Superior temporal gyrus (tissue), 1 donor: ENCODE results near the gene ZBTB18.

ENCODE experiments used
- DNase-seq: peaks from one replicate; pipeline ENCODE4 v3.0.0-alpha.2; 2016; ENCODE audit errors: extremely low spot score

ZBTB18 gene

DNA sequence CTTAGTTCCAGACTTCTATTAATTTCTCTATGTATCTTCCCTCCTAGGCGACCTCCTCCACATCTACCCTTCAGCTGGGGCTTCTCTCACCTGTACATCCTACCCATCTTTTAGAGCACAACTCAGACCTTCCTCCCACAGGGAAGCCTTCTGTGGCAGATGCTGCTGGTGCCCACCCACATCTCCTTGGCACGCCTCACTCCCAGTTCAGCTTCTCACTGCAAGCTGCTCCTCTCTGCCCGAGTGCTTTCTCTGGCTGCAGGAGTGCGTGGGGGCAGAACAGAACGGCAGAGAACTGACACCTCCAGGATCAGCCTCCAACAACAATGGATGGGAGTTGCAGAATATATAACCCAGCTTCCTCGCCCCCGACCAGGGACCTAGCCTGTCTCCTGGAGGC lies 36.5 kb downstream of the ZBTB18 start:
- peak; percentile 46 for DNase-seq

DNA sequence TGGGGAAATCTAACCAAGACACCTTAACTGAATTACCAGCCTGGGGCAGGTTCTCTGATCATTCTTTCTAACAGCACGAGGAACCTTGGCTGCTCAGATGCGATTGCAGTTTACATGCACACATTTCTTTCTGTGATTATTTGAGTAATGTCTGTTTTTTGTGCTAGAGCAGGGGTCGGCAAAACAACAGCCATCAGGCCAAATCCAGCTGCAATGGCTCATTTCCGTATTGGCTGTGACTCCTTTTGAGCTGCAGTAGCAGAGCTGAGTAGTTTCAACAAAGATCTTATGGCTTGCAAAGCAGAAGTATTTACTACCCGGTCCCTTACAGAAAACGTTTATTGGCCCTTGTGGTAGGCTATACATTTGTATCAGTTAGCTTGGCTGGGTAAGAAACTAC lies 37.1 kb downstream of the ZBTB18 start:
- no peak for DNase-seq

DNA sequence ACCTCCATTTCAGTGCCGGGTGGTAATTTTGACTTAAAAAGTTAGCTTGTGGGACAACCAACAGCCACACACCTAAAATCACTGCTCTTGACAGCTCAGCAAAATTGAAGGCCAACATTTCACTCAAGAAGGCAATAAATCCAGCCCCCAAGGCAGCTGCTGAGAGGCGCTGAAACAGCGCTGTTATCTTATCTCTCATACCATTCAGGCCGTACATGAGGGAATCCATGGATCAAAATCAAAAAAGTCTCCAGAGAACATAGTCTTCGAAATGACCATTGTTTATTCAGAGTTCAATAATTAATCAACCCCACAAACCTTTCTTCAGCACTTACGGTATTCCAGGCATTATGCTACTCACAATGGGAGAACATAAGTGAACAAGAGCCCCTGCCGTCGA lies 38.5 kb downstream of the ZBTB18 start:
- no peak for DNase-seq

DNA sequence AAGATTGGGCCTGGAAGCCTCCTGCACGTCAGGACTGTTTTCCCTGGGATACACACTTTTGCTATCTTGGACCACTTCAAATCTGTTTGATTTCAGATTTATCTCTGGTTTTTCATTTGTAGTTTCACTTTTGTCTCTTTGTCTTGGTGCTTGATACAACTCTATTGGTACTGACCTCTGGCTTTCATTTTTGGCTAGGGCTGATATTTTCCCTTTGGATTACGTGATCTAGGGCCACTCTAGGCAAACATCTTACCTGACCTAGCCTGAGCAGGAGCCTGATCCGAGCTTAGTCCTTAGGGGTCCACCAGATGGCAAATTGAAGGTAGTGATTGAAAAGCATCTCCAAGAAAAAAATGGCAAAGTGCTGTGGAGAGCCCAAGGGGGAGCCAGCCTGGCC lies 39.6 kb downstream of the ZBTB18 start:
- no peak for DNase-seq

DNA sequence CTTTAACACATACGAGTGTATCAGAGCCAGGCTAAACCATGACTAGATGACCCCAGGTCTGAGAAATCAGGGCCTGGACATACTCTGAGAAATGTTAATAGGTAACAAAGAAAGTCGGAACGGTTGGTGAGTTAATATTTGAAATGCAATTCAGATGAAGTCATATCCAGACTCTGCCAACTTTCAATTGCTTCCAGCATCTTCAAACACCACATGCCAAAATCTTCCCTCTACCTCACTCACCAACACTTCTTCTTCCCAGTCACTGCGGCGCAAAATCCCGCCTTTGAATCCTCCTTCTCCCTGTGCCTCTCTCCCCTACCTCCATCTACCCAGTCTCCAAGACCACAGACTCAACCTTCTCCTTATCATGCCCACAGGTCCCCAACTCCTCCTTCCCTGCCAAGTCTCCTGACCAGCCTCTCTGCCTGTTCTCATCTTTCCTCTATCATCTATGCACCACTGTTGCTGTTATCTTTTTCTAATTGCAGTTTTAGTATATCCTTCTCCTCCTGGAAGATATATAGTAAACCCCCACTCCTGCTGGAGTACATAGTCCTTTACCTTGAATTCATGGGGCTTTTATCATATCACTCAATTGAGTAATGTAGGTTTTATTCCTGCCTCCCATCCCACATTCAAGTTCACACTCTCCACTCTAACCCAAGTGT lies 41.3 kb downstream of the ZBTB18 start:
- peak; percentile 34 for DNase-seq

DNA sequence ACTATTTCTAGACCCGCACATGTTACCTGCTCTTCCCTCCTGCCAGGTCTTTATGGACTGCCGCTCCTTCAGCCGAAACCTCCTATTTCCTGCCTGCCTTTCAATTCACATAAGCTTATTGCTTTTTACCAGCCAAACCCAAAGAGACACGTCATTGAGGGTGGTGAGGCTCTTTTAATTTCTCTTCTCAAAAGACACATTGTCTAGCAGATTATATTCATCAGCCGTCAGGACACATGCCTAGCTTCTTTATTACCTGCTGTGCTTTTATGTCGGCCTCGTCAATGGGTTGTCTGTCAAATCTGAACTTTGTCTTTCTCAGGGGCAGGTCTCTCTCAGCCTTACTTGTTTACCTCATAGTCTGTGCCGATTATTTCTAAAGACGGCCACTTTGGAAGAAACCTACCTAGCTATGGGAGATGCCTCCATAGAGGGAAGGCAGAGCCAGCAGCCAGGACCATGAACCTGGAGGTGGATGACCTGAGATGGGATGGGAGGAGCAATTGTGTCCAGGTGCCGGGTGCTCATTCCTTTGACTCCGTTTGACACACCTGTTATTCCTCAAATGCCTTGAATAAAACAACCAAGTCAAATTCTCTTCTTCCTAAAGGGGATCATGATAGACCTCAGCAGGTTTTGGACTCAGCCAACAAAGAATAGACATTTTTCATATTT lies 42.0 kb downstream of the ZBTB18 start:
- no peak for DNase-seq

DNA sequence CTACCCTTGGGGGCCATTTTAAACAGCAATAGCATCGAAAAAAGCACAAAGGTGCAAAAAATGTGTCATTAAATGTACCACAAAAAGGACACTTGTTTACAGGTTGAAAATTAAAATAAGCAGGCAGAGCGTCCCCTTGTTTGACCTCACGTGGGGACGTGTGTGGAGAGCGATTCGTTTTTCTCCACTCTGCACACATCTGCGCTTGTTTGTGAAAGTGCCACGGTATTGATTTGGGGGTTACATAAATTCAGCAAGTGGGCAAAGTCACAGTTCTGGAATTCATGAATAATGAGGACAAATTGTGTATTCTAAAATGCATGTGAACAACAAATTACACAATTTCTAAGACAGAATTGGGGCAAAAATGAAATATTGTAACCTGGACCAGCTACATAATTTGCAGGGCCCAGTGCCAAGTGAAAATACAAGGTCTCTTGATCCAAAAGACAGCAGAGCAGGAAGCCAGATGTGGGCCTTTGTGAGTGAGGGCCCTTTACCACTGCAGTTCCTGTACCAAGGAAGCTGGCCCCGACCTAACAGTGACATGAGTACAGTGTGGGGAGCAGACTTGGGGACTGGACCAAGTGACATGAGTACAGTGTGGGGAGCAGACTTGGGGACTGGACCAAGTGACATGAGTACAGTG lies 43.9 kb downstream of the ZBTB18 start:
- no peak for DNase-seq

DNA sequence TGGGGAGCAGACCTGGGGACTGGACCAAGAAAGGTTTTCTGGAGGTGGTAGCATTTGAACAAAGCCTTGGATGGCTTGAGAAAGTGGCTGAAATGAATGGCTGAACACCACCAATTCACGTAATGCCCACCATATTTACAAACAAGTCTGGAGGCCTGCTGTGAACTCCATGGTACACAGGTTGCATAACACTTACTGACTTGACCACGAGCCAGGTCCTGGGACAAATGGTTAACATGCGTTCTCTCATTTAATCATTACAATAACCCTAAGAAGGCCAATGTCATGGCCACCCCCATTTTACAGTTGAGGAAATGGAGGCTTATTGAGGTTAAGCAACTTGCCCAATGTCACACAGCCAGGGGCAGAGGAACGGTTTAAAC lies 44.4 kb downstream of the ZBTB18 start:
- no peak for DNase-seq

DNA sequence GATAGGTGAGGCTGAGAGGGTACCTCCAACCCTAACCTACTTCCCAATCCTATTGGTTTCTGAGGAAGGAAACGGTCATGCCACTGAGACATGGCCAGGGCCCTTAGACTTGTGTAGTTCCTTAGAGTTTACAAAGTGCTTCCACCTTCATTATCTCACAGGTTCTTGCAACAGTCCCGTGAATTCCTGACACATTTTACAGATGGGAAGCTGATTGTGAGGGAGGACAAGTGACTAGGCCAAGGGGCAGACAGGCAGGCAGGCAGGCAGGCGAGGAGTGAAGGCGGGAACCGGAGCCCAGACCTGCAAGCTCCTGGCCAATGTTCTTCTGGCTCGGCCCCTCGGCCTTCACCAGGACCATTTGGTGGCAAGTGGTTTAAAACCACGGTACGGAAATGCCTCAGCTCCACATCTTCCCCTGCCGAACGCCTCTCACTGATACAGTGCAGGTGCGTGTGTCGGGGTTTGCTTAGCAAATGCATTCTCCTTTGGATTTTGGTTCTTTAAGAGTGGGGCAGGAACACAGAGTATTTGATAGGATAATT lies 45.1 kb downstream of the ZBTB18 start:
- no peak for DNase-seq

DNA sequence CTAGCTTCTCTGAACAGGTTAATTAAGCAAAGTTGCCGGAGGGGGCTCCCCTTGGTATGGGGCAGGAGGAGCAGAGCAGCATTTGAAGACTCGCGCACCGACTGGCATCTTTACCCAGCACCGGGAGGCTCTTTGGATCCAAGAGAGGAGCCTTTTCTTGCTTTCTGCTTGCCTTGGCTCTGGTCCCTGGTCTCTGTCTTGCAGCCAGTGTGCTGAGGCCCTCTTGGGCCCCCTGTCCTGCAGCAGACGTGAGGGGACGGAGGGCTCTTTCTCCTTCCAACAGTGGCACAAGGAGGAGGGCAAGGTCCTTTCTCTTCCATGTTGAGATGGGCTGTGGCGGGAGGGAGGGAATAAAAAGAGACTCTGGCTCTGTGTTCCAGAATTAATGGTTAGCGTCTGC lies 45.6 kb downstream of the ZBTB18 start:
- no peak for DNase-seq

DNA sequence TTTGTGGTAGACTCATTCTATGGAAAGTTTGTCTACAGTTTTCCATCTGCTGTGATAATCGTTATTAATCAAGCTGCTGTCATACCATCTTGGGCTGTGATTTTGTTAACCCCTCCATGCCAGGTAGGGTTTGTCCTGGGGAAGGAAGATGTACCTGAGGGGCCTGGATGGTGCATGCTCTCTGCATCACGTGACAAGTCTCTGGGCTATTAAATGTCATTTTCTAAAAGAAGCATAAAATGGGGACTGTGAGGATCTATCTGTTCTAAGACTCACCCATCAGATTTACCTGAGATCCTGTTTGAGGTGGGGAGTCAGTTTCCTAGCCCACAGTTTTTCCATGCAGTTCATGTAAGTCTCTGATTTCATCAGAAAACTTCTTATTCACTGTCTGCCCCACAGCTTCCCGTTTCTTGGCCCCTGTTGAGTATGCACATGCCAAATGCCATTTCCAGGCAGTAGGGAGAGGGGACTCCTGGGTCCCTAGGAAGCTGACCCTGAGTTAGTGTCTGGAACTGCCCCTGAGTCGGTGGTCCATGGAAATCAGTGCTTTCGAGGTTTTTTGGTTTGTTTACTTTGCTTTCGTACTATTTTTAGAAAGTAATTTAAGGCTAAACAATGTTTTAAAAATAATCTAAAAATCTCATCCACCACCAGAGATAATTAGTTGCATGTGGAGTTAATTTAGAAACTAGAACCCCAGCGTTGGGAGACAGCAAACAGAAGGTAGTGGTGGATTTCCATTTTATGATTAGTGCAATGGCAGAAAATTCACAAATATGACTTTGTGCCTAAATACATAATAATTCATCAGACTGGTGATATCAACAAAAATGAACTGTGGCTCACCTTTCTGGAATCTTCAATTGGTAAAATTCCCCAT lies 46.7 kb downstream of the ZBTB18 start:
- DNase-seq: no peak

DNA sequence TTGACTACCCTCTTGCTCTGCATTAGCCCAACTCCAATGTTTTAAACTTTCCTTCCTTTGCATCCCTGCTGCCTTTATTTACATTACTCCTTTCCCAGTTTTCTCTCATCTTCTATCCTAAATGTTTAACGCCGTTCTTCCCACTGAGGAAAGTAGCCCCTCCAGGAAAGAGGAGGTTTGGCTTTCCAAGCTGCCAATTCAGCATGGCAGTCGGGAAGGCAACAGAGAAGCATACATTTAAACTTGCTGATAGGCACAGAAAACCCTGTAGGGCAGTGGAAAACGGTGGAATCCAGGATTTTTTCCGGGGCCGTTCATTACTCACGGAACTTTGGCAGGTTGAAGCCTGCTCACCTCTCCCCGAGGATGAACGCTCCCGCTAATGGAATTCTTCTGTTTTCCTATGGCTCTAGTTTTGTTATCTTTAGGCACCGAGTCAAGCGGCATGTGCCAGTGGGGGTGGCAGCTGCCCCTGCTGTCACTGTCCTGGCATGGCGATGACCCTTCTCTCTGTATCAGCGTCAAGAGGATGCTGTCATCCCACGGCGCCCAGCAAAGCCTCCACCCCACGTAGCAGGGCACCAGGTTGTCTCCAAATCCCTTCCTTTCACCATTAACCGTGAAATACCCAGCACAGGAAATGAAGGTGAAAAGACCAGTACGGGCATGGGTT lies 48.3 kb downstream of the ZBTB18 start:
- DNase-seq: no peak

DNA sequence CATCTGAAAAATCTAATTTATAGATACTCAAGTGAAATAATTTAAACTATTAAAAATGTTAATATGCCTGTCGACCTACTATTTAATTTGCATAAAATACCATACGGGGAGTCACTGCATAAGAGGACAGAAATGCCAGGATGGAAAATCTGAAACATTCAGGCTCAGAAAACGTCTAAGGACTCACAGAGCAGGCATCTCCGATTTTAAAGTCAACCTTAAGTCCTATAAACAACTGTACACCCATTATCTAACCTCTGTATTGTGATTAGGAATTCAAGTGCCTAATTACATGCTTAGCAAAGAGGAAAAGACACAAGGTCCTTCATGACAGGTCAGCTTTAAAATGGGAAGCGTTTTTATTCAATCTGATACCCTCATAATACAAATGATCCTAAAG lies 49.2 kb downstream of the ZBTB18 start:
- DNase-seq: no peak

DNA sequence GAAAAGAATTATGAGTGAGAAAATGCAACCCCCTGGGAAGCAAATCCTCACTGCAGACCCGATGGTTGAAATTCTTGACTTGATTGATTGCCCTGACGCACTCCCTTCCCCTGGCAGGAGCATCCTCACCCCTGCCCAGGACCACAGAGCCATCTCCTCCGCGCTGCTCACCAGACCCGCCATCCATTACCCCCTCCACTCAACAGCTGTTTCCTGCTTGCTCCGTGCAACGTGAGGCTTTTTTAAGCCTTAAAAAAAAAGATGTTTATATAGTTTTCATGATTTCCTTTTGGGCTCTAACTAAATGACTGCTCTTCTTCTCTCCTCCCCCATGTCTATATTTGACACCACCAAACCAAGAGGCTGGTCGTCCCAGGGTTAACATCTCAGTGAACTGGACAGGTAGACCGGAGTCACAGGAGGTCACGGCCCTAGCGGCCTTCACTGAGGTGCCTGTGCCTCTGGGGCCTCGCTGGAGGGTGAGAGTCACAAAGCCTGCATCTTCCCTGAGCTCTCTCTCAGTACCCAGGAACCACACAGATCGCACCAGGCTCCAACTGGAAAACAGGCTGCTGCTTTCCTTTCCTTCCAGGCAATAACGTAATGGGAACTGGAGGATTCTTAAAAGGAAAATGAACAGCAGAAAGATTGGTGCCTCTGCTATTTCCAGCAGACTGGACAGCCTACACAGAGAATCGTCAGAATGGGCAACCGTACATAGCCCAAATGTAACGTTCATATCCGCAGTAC lies 49.8 kb downstream of the ZBTB18 start:
- DNase-seq: peak; percentile 59

DNA sequence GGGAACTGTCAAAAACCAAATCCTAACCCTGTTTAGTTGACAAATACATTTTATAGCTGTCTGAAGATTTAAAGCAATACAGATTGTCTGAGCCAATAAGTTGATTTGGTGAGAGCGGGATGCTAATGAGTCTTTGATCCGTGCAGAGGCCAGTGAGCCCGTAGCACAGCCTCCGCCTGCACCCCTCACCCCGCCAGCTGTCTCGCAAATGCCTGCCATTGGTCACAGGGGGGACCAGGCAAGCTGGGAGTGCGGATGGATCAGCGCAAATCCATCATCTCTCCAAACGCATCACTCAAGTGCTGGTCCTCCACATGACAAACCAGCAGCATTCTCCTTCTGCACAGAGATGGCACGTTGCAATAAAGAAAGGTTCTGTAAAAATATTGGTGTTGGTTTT lies 51.0 kb downstream of the ZBTB18 start:
- no peak for DNase-seq

DNA sequence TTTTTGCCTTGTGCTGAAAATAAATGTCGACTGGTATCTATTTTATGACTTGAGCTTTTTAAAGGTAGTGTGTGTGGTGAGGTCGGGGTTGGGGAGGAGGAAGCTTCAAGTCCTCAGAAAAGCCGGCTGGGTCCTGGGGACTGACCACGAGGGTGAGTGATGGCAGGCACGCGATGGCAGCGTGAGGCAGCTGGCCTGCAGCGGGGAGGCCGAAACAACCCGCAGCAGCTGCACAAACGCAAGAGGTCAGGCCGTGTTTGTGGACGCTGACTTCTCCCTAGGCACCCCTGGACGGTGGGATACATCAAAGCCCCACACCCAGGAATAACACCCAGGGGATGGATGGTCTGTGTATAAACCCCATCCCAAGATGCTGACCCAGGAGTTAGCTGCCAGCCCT lies 51.4 kb downstream of the ZBTB18 start:
- DNase-seq: no peak

DNA sequence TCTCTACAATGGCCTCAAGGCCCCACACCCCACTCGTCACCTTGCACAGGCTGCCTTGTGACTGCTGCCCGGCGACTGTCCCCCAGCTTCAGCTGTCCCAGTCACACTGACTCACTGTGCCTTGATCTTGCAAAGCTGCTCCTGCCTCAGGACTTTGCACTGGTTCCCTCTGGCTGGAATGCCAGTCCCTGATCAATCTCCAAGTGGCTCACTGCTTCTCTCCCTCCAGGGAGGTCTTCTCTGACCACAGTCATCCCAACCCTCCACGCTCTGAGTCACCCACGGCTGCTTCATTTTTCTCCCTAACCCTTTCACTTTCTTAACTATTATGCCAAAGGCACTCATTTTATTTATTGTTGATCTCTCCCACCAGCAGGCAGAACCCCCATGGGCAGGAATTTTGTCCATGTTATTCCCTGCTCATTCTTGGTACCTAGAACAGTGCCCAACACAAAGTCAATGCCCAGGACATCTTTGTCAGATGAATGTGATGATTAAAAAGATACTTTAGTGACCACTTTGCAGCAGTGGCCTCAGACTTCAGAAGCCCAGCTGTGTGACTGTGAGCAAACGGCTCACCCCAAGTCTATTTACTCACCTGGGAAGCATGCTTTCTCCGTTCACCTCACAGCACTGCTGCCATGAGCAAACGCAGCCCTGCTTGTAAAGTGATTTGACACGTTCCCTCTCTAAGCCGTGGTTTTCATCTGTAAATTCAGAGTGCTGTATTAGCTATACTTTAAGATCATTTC lies 53.4 kb downstream of the ZBTB18 start:
- no peak for DNase-seq

DNA sequence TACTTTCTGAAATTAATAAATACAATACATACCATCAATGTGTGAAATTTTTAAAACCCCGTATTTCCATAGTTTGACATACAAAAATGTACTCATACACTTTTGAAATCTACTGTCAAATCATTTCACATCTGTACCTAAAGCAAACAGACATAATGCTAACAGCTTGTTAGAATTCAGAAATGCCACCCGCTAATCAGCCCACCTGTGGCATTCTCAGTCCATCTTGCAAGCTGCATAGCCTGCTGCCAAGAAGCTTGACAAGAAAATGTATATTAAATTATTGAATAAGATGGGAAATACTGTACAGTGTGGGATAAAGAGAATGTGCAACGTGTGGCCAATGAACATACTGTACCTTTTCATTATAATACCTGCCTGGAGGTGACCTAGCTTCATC lies 55.1 kb downstream of the ZBTB18 start:
- no peak for DNase-seq
